Right lobe of liver (tissue), 6 donors: ENCODE measurements around the gene AIFM2. TPM values are rescaled to one million over a fixed set of nuclear protein-coding genes. Genes with fewer than 3 reads are reported as not detected.

ENCODE experiments used
- ATAC-seq, 4 donors: fragments of 200-7000 bp; cut with Tn5 transposase; one replicate each; pipeline ENCODE4 v1.9.1; 2020; ENCODE audit warnings: mild to moderate bottlenecking in 4 of 4, moderate library complexity in 4 of 4
- DNase-seq, 3 donors: peaks; one replicate each; pipeline ENCODE4 v3.0.0-alpha.2; 2020
- H3K27ac ChIP-seq, 3 donors: fragments of 200-600 bp; one replicate each; pipeline ENCODE4 v1.8.0; 2022
- H3K27me3 ChIP-seq, 2 donors: fragments of 200-600 bp; one replicate each; pipeline ENCODE4 v1.8.0; 2022
- H3K36me3 ChIP-seq, 4 donors: fragments of 200-600 bp; sonication (generic) in 1 of 4; one replicate each; pipeline versions ENCODE4 v1.5.1 to v1.8.0; 2017 to 2022; ENCODE audit warnings: control low read depth in 1 of 4
- H3K4me1 ChIP-seq, 4 donors: fragments of 200-600 bp; sonication (generic) in 1 of 4; one replicate each; pipeline versions ENCODE4 v1.5.1 to v1.8.0; 2017 to 2022; ENCODE audit warnings: control low read depth in 1 of 4
- H3K4me3 ChIP-seq, 3 donors: fragments of 200-600 bp; one replicate each; pipeline ENCODE4 v1.8.0; 2022
- H3K9me3 ChIP-seq, 4 donors: fragments of 200-600 bp; sonication (generic) in 1 of 4; one replicate each; pipeline versions ENCODE4 v1.5.1 to v1.8.0; 2017 to 2022; ENCODE audit warnings: control low read depth in 1 of 4
- CTCF ChIP-seq, 4 donors: fragments of 200-600 bp in 3 of 4; fragments of 450-650 bp in 1 of 4; IDR thresholded peaks; one replicate each; pipeline versions ENCODE4 v1.5.1 to v1.8.0; 2016 to 2022; ENCODE audit warnings: antibody characterized with exemption in 4 of 4, mild to moderate bottlenecking in 2 of 4
- POLR2A ChIP-seq: fragments of 450-650 bp; IDR thresholded peaks from one replicate; pipeline ENCODE4 v1.6.1; 2017; ENCODE audit warnings: antibody characterized with exemption, mild to moderate bottlenecking
- WGBS: methylation state at CpG from one replicate; pipeline ENCODE4 v1.1.6; 2018; ENCODE audit warnings: low coverage, low lambda C conversion rate; ENCODE audit not compliant: insufficient coverage; ENCODE audit errors: missing lambda C conversion rate; 5-methylcytosine and 5-hydroxymethylcytosine counted together
- intact Hi-C, 2 donors: fragments of 100-400 bp; cut with DNase I; formaldehyde crosslinking; loops; one replicate each; pipeline versions ENCODE4 v1.11.2 to v1.14.1; 2022
- total RNA-seq, 6 experiments: library from RNA; depleted of rRNA in 2 of 6; stranded (reverse); fragments of >200 nt in 2 of 6; fragmentation: NEBNext Ultra II Directional in 3 of 6; extraction: Animal tissue kit (Norgen Biotek cat#: 25700) in 3 of 6; gene quantifications; one replicate each; pipeline versions ENCODE4 v1.1.0 to v1.2.4, GENCODE V29; 2016 to 2023
- donor health status: DM: no; HTN: yes; CAD: no.
- donor health status: DM: no; HTN: no; CAD: no.
- donor health status: DM: no; HTN: no; CAD: no.
- donor health status: DM: no; HTN: yes; CAD: no.
- donor health status: DM: no; HTN: yes; CAD: no.

AIFM2 gene
- total RNA-seq, 6 experiments from 2014 or later = 11.4 to 23.3 (median 18.2) TPM

- DNase-seq = no peak
- WGBS = 79% methylated on average over 4 of the region's 5 CpGs
Measured at GRCh38 chr10:70122742-70123141, 9.9 kb downstream of the AIFM2 start.

DNA sequence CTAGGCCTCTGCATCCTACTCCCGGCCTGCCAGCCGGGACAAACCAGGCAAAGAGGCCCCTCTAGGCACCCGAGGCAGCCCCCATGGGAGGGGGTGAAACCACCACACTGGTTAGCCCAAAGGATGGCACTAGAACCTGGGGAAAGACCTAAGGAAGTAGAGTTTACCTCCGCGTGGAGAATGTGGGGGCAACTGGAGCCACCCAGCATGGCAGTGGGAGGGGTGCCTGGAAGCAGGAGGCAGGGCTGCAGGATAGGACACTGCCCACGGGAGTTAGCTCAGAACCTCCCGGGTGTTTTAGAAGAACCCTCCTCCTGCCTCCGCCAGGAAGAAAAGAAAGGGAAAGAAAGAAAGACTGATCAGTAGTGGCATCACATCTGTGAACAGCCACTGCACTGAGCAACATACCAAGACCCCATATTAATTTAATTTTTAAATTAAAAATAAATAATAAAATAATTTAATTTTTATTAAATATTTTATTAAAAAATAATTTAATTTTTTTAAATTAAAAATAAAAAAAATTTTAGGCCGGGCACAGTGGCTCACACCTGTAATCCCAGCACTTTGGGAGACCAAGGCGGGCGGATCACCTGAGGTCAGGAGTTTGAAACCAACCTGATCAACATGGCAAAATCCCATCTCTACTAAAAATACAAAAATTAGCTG, 11.2 kb downstream of the AIFM2 start:
- H3K36me3 ChIP-seq = peaks cover 0 to 50% (median 8%) of the 10 kb centered on the region in 4 donors
- intact Hi-C loops = no loop called here
- H3K27me3 ChIP-seq = no peaks in the 10 kb centered on the region
- WGBS = 96% methylated on average over 9 of the region's 11 CpGs
- TF ChIP-seq CTCF (IDR thresholded peaks at IDR 0.05) (no peak), POLR2A (no peak)
- H3K9me3 ChIP-seq = no peaks in the 10 kb centered on the region
- H3K4me1 ChIP-seq = no peaks in the 10 kb centered on the region
- ATAC-seq (no peak), DNase-seq (no peak)
- no peak overlapping the region for H3K27ac ChIP-seq
- H3K4me3 ChIP-seq = no peak overlapping the region

More at GRCh38 chr10:70122742-70123141, 9.9 kb downstream of the AIFM2 start:
- no peaks in the 10 kb centered on the region for H3K27me3 ChIP-seq
- TF ChIP-seq POLR2A (no peak), CTCF (IDR thresholded peaks at IDR 0.05) (no peak)
- intact Hi-C loops = no loop called here
- H3K9me3 ChIP-seq = no peaks in the 10 kb centered on the region
- no peaks in the 10 kb centered on the region for H3K4me1 ChIP-seq
- H3K36me3 ChIP-seq = peaks cover 0 to 48% (median 8%) of the 10 kb centered on the region in 4 donors
- no peak overlapping the region for H3K4me3 ChIP-seq
- ATAC-seq = no peak
- H3K27ac ChIP-seq = no peak overlapping the region

- H3K27me3 ChIP-seq = no peaks in the 10 kb centered on the region
- no peak overlapping the region for H3K27ac ChIP-seq
- intact Hi-C loops = no loop called here
- peaks cover 0 to 2% (median 0%) of the 10 kb centered on the region in 4 donors for H3K4me1 ChIP-seq
- no peak overlapping the region for H3K4me3 ChIP-seq
- peaks cover 0 to 55% (median 8%) of the 10 kb centered on the region in 4 donors for H3K36me3 ChIP-seq
- no peak for DNase-seq
- TF ChIP-seq CTCF (IDR thresholded peaks at IDR 0.05) = no peak
- no peak for TF ChIP-seq POLR2A
- no peaks in the 10 kb centered on the region for H3K9me3 ChIP-seq
- 76% methylated on average over 3 of the region's 6 CpGs for WGBS
- ATAC-seq = no peak
Measured at GRCh38 chr10:70120417-70120816, 12.2 kb downstream of the AIFM2 start.

DNA sequence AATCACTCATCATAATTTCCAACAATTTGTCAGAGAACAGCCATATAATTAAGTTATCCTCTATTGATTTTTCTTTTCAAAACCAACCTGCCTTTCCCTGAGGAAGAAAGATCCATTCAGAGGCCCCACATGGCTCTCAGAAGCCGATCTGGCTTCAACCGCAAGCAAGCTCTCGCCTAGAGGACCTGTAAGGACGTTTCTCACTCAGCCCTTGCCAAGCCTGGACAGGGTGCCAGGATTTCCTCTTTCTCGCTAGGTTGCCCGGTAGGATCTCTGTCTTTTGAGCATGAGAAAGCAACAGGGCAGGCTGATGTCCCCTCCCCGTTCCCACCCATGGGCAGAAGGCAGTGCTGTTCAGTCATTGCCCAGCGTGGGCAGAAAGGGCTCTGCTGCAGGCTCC, 13.0 kb downstream of the AIFM2 start:
- peaks cover 0 to 63% (median 12%) of the 10 kb centered on the region in 4 donors for H3K36me3 ChIP-seq
- WGBS = 72% methylated on average over 5 of the region's 8 CpGs
- intact Hi-C loops = no loop called here

More for the DNA sequence above, 13.0 kb downstream of the AIFM2 start:
- Histone ChIP-seq H3K4me3 (no peak overlapping the region), H3K9me3 (no peaks in the 10 kb centered on the region), H3K27ac (no peak overlapping the region), H3K27me3 (no peaks in the 10 kb centered on the region), H3K4me1 (peaks cover 0 to 2% (median 0%) of the 10 kb centered on the region in 4 donors)
- DNase-seq (no peak), ATAC-seq (no peak)
- TF ChIP-seq CTCF (IDR thresholded peaks at IDR 0.05) = no peak
- TF ChIP-seq POLR2A = no peak
